ENCODE measurements around the gene TFE3.
A peak's percentile ranks its signal among the peaks of the same experiment; 100 is the strongest.

Gene TFE3

DNA sequence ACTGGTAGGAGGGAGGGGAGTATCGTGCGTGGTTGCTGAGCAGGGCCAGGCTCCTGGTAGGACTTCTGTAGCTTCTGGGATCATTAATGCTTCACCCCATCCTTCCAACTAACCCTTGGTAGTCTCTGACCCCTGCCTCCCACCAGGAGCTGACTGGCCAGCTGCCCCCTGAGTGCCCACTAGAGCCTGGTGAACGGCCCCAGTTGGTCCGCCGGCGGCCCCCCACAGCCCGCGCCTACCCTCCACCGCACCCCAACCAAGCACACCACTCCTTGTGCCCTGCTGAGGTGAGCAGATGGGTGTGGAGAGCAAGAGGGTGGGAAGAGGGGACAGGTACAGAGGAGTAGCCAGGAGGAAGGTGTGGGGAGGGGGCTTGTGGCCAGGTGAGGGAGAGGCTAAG lies 20.6 kb upstream of the TFE3 start:
- Mint-ChIP-seq H3K4me1 (no peaks in the 10 kb centered on the region), H3K36me3 (ENCODE audit: low read depth) (peaks cover 4% of the 10 kb centered on the region), H3K27ac (no peak overlapping the region), H3K9me3 (peaks cover 5% of the 10 kb centered on the region), H3K4me3 (no peak overlapping the region), H3K27me3 (ENCODE audit: low read depth) (no peaks in the 10 kb centered on the region)
- TF ChIP-seq CTCF (IDR thresholded peaks at IDR 0.05; ENCODE audit: unreplicated experiment in 3 of 3), result no peak

DNA sequence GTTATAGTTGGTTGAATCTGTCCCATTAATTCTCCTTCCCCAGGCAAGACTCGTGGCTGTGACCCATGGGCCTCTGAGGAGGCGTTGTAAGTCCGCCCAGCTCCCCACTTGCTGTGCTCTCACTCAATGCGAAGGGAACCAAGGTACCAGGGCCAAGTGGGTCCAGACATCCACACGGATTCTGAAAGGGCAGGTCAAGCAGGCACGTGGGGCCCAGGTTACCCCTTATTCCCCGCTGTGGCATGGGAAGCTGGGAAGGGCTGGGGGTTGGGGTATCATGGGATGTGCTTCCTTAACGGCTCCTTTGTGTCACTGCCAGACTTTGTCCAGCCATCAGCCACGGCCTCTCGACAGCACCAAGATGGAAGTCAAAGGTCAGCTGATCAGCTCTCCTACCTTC lies 18.8 kb upstream of the TFE3 start:
- Mint-ChIP-seq H3K27me3 (ENCODE audit: low read depth) (no peaks in the 10 kb centered on the region), H3K9me3 (peaks cover 7% of the 10 kb centered on the region), H3K36me3 (ENCODE audit: low read depth) (peaks cover 4% of the 10 kb centered on the region), H3K27ac (no peak overlapping the region), H3K4me1 (no peaks in the 10 kb centered on the region), H3K4me3 (no peak overlapping the region)
- TF ChIP-seq CTCF (IDR thresholded peaks at IDR 0.05; ENCODE audit: unreplicated experiment in 3 of 3), result no peak

DNA sequence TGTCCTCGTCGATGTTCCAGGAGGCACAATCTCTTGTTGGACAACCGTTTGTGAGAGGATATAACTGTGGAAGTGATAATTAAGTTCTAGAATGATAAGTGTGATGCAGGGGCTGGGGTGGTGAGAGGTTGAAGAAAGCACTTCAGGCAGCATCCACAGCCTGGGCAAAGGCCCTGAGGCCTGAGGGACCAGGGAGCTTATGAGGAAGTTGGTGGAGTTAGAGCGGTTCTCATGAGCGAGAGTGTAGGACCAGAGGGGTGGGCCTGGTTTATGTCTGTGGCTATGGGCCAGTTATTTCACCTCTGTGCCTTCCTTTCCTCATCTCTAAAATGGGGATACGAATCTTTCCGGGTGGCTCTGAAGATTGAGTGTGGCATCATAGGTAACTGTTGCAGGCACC lies 18.3 kb upstream of the TFE3 start:
- peaks cover 3% of the 10 kb centered on the region for H3K9me3 Mint-ChIP-seq
- no peaks in the 10 kb centered on the region for H3K4me1 Mint-ChIP-seq
- no peak overlapping the region for H3K27ac Mint-ChIP-seq
- TF ChIP-seq CTCF (IDR thresholded peaks at IDR 0.05; ENCODE audit: unreplicated experiment in 3 of 3), result no peak
- peaks cover 4% of the 10 kb centered on the region for H3K36me3 Mint-ChIP-seq (ENCODE audit: low read depth)
- H3K27me3 Mint-ChIP-seq (ENCODE audit: low read depth), result no peaks in the 10 kb centered on the region
- no peak overlapping the region for H3K4me3 Mint-ChIP-seq

DNA sequence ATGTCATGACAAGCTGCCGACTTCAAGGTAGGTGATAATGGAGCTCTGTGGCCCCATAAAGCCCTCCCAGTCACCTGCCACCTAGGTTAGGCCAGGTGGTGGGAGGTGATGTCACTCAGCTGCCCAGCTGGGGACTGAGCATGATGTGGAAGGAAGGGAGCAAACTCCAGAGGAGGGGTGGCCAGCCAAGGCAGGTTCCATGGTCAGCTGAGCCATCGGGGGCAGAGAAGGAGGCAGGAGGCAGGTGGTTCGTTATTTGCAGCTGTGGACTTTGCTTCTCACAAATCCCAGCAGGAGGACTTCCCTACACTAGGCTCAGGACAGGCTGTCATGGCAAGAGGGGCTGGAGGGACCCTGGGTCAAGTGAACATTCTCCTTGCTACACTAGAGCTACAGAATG lies 17.8 kb upstream of the TFE3 start:
- H3K36me3 Mint-ChIP-seq (ENCODE audit: low read depth), result peaks cover 5% of the 10 kb centered on the region
- H3K9me3 Mint-ChIP-seq, result peaks cover 2% of the 10 kb centered on the region
- TF ChIP-seq CTCF (IDR thresholded peaks at IDR 0.05; ENCODE audit: unreplicated experiment in 3 of 3), result no peak
- H3K27me3 Mint-ChIP-seq (ENCODE audit: low read depth), result no peaks in the 10 kb centered on the region
- H3K4me3 Mint-ChIP-seq, result no peak overlapping the region
- H3K27ac Mint-ChIP-seq, result no peak overlapping the region
- H3K4me1 Mint-ChIP-seq, result no peaks in the 10 kb centered on the region

GRCh38 chrX:49059681-49060085 lies 16.5 kb upstream of the TFE3 start:
- Mint-ChIP-seq H3K4me1 (no peaks in the 10 kb centered on the region), H3K36me3 (ENCODE audit: low read depth) (peaks cover 13% of the 10 kb centered on the region), H3K9me3 (peaks cover 8% of the 10 kb centered on the region), H3K27ac (peak overlapping the region in 2 of 3 experiments; percentile 63 to 84), H3K4me3 (peak overlapping the region in 2 of 3 experiments; percentile 62 to 72), H3K27me3 (ENCODE audit: low read depth) (no peaks in the 10 kb centered on the region)
- no peak for TF ChIP-seq CTCF (IDR thresholded peaks at IDR 0.05; ENCODE audit: unreplicated experiment in 3 of 3)

DNA sequence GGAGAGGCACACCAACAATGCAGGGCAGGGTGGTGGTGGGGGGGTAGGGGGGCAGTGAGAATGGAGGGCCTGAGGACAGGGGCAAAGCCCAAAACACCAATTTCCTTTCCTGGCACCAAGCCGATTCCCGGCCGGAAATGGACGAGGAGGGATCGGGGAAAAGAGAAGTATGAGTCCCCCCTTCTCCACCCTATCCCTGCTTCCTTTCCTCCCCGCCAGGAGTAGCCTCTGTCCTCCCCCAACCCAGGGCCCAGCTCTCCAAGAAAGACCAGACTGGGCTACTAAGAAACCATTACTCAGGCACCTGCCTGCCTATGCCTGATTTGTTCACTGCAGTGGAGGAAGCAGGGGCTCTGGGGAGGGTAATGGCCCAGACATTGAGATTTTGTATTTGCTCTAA lies 16.0 kb upstream of the TFE3 start:
- Mint-ChIP-seq H3K27ac (peak overlapping the region in 2 of 3 experiments; percentile 63 to 84), H3K4me3 (peak overlapping the region; percentile 52 to 79 (median 72)), H3K9me3 (peaks cover 11% of the 10 kb centered on the region), H3K4me1 (no peaks in the 10 kb centered on the region), H3K36me3 (ENCODE audit: low read depth) (peaks cover 14% of the 10 kb centered on the region), H3K27me3 (ENCODE audit: low read depth) (no peaks in the 10 kb centered on the region)
- no peak for TF ChIP-seq CTCF (IDR thresholded peaks at IDR 0.05; ENCODE audit: unreplicated experiment in 3 of 3)
